Activated T-cell treated with anti-CD3 and anti-CD28 coated beads, Interleukin-2, amount 50 U/mL, for 72 hours (primary cell): Measurements from ENCODE around the gene GPC1. TPM values are rescaled to one million over a fixed set of nuclear protein-coding genes. Genes with fewer than 3 reads are reported as not detected.

ENCODE experiments used
- ATAC-seq, 2 donors: fragments of 150-1000 bp; cut with Tn5 transposase; replicated peaks in 1 of 2; 2 replicates each; pipeline ENCODE4 v1.10.0; 2021; ENCODE audit warnings: moderate library complexity in 2 of 2, mild to moderate bottlenecking in 1 of 2
- DNase-seq, 2 donors: peaks; one replicate each; pipeline ENCODE4 v3.0.0; 2021 to 2022; ENCODE audit warnings: mixed read lengths in 1 of 2
- H3K27ac Mint-ChIP-seq: one replicate; pipeline ENCODE4 v1.8.0; 2022; ENCODE audit warnings: mild to moderate bottlenecking, moderate library complexity, mixed read lengths
- H3K27me3 Mint-ChIP-seq: one replicate; pipeline ENCODE4 v1.8.0; 2022; ENCODE audit warnings: low read depth, mixed read lengths
- H3K36me3 Mint-ChIP-seq, 2 donors: one replicate each; pipeline ENCODE4 v1.8.0; 2022; ENCODE audit warnings: mixed read lengths in 2 of 2, mild to moderate bottlenecking in 1 of 2; ENCODE audit not compliant: insufficient read depth in 2 of 2
- H3K4me1 Mint-ChIP-seq: one replicate; pipeline ENCODE4 v1.8.0; 2022; ENCODE audit warnings: low read depth, mixed read lengths
- H3K4me3 Mint-ChIP-seq, 2 donors: one replicate each; pipeline ENCODE4 v1.8.0; 2022; ENCODE audit warnings: mild to moderate bottlenecking in 2 of 2, mixed read lengths in 2 of 2, moderate library complexity in 2 of 2
- H3K9me3 Mint-ChIP-seq, 2 donors: one replicate each; pipeline ENCODE4 v1.8.0; 2022; ENCODE audit warnings: mixed read lengths in 2 of 2
- total RNA-seq, 2 donors: library from RNA; stranded (reverse); gene quantifications; one replicate each; pipeline ENCODE4 v1.2.3, GENCODE V29; 2022

The GPC1 gene
- total RNA-seq, 2 donors from 2014 or later: 3.2 to 3.6 TPM

- no peaks in the 10 kb centered on the region for H3K36me3 Mint-ChIP-seq
- no peak overlapping the region for H3K4me3 Mint-ChIP-seq
- H3K27me3 Mint-ChIP-seq: peaks cover 11% of the 10 kb centered on the region
- DNase-seq (no peak), ATAC-seq (no peak)
- no peaks in the 10 kb centered on the region for H3K9me3 Mint-ChIP-seq
- no peak overlapping the region for H3K27ac Mint-ChIP-seq
- peaks cover 5% of the 10 kb centered on the region for H3K4me1 Mint-ChIP-seq
These were observed 5.3 kb downstream of the GPC1 start for GRCh38 chr2:240440704-240441320.

GRCh38 chr2:240441326-240441992 is 6.0 kb downstream of the GPC1 start:
- DNase-seq: no peak
- Mint-ChIP-seq H3K27me3 (peaks cover 11% of the 10 kb centered on the region), H3K27ac (no peak overlapping the region)

GRCh38 chr2:240441993-240442411 is 6.5 kb downstream of the GPC1 start:
- Mint-ChIP-seq H3K9me3 (no peaks in the 10 kb centered on the region), H3K36me3 (no peaks in the 10 kb centered on the region), H3K27ac (no peak overlapping the region), H3K27me3 (peaks cover 11% of the 10 kb centered on the region), H3K4me1 (peaks cover 5% of the 10 kb centered on the region), H3K4me3 (no peak overlapping the region)
- no peak for ATAC-seq
- no peak for DNase-seq

More at GRCh38 chr2:240441326-240441992, 6.0 kb downstream of the GPC1 start:
- no peaks in the 10 kb centered on the region for H3K36me3 Mint-ChIP-seq
- H3K9me3 Mint-ChIP-seq: no peaks in the 10 kb centered on the region
- peaks cover 5% of the 10 kb centered on the region for H3K4me1 Mint-ChIP-seq
- no peak for ATAC-seq
- no peak overlapping the region for H3K4me3 Mint-ChIP-seq

GRCh38 chr2:240442891-240443715 is 7.6 kb downstream of the GPC1 start:
- no peak for DNase-seq
- no peaks in the 10 kb centered on the region for H3K4me1 Mint-ChIP-seq
- ATAC-seq: no peak

GRCh38 chr2:240443891-240444301 is 8.4 kb downstream of the GPC1 start:
- no peaks in the 10 kb centered on the region for H3K27me3 Mint-ChIP-seq
- ATAC-seq: no peak
- H3K9me3 Mint-ChIP-seq: no peaks in the 10 kb centered on the region
- no peak for DNase-seq
- H3K27ac Mint-ChIP-seq: no peak overlapping the region
- no peaks in the 10 kb centered on the region for H3K4me1 Mint-ChIP-seq
- no peaks in the 10 kb centered on the region for H3K36me3 Mint-ChIP-seq
- no peak overlapping the region for H3K4me3 Mint-ChIP-seq

More at GRCh38 chr2:240442891-240443715, 7.6 kb downstream of the GPC1 start:
- Mint-ChIP-seq H3K27ac (no peak overlapping the region), H3K4me3 (no peak overlapping the region), H3K9me3 (no peaks in the 10 kb centered on the region), H3K36me3 (no peaks in the 10 kb centered on the region), H3K27me3 (peaks cover under 1% of the 10 kb centered on the region)

- peaks cover 1% of the 10 kb centered on the region for H3K27me3 Mint-ChIP-seq
- DNase-seq (no peak), ATAC-seq (no peak)
- no peak overlapping the region for H3K27ac Mint-ChIP-seq
- no peaks in the 10 kb centered on the region for H3K9me3 Mint-ChIP-seq
- H3K4me3 Mint-ChIP-seq: no peak overlapping the region
- H3K36me3 Mint-ChIP-seq: no peaks in the 10 kb centered on the region
- no peaks in the 10 kb centered on the region for H3K4me1 Mint-ChIP-seq
These were observed 9.0 kb downstream of the GPC1 start for GRCh38 chr2:240444464-240444863.

- H3K4me3 Mint-ChIP-seq: no peak overlapping the region
- ATAC-seq: no peak
- no peak overlapping the region for H3K27ac Mint-ChIP-seq
- H3K4me1 Mint-ChIP-seq: no peaks in the 10 kb centered on the region
- peaks cover 18% of the 10 kb centered on the region for H3K27me3 Mint-ChIP-seq
- H3K36me3 Mint-ChIP-seq: no peaks in the 10 kb centered on the region
- no peaks in the 10 kb centered on the region for H3K9me3 Mint-ChIP-seq
- DNase-seq: no peak
These were observed 10.6 kb downstream of the GPC1 start for GRCh38 chr2:240445961-240446663.

- no peak overlapping the region for H3K4me3 Mint-ChIP-seq
- DNase-seq (no peak), ATAC-seq (no peak)
- H3K4me1 Mint-ChIP-seq: no peaks in the 10 kb centered on the region
- no peaks in the 10 kb centered on the region for H3K9me3 Mint-ChIP-seq
- peaks cover 20% of the 10 kb centered on the region for H3K27me3 Mint-ChIP-seq
- no peak overlapping the region for H3K27ac Mint-ChIP-seq
- H3K36me3 Mint-ChIP-seq: no peaks in the 10 kb centered on the region
These were observed 11.3 kb downstream of the GPC1 start for GRCh38 chr2:240446664-240447175.

- peaks cover 25% of the 10 kb centered on the region for H3K27me3 Mint-ChIP-seq
- H3K36me3 Mint-ChIP-seq: no peaks in the 10 kb centered on the region
These were observed 11.9 kb downstream of the GPC1 start for GRCh38 chr2:240447331-240447730.

GRCh38 chr2:240447934-240448333 is 12.5 kb downstream of the GPC1 start:
- no peak for DNase-seq
- Mint-ChIP-seq H3K4me1 (no peaks in the 10 kb centered on the region), H3K27me3 (peaks cover 25% of the 10 kb centered on the region), H3K36me3 (no peaks in the 10 kb centered on the region), H3K9me3 (no peaks in the 10 kb centered on the region), H3K4me3 (no peak overlapping the region), H3K27ac (no peak overlapping the region)
- ATAC-seq: no peak

More at GRCh38 chr2:240447331-240447730, 11.9 kb downstream of the GPC1 start:
- Mint-ChIP-seq H3K4me1 (no peaks in the 10 kb centered on the region), H3K9me3 (no peaks in the 10 kb centered on the region), H3K4me3 (no peak overlapping the region), H3K27ac (no peak overlapping the region)
- ATAC-seq (no peak), DNase-seq (no peak)

- H3K27ac Mint-ChIP-seq: no peak overlapping the region
- no peaks in the 10 kb centered on the region for H3K4me1 Mint-ChIP-seq
- DNase-seq (no peak), ATAC-seq (no peak)
- H3K27me3 Mint-ChIP-seq: peaks cover 25% of the 10 kb centered on the region
- no peaks in the 10 kb centered on the region for H3K9me3 Mint-ChIP-seq
- H3K36me3 Mint-ChIP-seq: no peaks in the 10 kb centered on the region
- H3K4me3 Mint-ChIP-seq: no peak overlapping the region
These were observed 13.2 kb downstream of the GPC1 start for GRCh38 chr2:240448387-240449274.
